ENCODE measurements around the gene PIEZO2.

DNA sequence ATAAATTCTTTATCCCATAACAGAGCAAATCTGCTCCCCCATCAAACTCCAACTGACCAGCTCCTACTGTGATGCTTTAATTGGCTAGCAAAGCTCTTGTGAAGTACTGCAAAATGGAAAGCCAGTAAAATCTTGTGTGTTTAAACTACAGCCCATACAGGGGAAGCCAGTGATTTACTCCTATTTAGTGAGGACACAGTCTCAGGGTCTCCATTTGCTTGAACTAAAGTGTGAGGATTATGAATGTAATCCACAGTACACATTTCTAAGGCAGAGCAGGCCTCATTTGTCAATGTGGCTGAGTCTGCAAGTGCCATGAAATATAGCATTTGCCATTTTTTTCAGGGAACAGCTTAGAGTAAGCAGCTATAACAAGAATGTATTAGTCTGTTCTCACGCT is 259.3 kb downstream of the PIEZO2 start:
- TF ChIP-seq YY1 (IDR thresholded peaks at IDR 0.05; ENCODE audit: insufficient read depth, insufficient read length) (no peak), ZNF274 (IDR thresholded peaks at IDR 0.05; ENCODE audit: low read depth, low read length) (no peak)

Measured in NT2/D1 (cell line).